Activated gamma-delta T cell treated with Interleukin-2 at 50 U/mL for 16 hours (primary cell): ENCODE results near the gene XRRA1.

Experiments
- DNase-seq: peaks from one replicate; pipeline ENCODE4 v3.0.0-alpha.2; 2020

XRRA1 gene

GRCh38 chr11:74950374-74950969 lies 1.6 kb upstream of the XRRA1 start:
- DNase-seq, result no peak

- DNase-seq, result no peak
These were observed 854 bp upstream of the XRRA1 start for GRCh38 chr11:74949753-74950137.

- no peak for DNase-seq
These were observed 369 bp downstream of the XRRA1 start for GRCh38 chr11:74948546-74948897.

GRCh38 chr11:74942073-74942759 lies 6.7 kb downstream of the XRRA1 start:
- DNase-seq, result no peak

GRCh38 chr11:74941492-74941891 lies 7.4 kb downstream of the XRRA1 start:
- no peak for DNase-seq

GRCh38 chr11:74937696-74938475 lies 11.0 kb downstream of the XRRA1 start:
- DNase-seq, result no peak

GRCh38 chr11:74936976-74937375 lies 11.9 kb downstream of the XRRA1 start:
- no peak for DNase-seq

GRCh38 chr11:74936087-74936486 lies 12.8 kb downstream of the XRRA1 start:
- no peak for DNase-seq

GRCh38 chr11:74935285-74935684 lies 13.6 kb downstream of the XRRA1 start:
- DNase-seq, result no peak

GRCh38 chr11:74933765-74934164 lies 15.1 kb downstream of the XRRA1 start:
- DNase-seq, result no peak

- no peak for DNase-seq
These were observed 16.1 kb downstream of the XRRA1 start for GRCh38 chr11:74932797-74933196.

- DNase-seq, result no peak
These were observed 16.7 kb downstream of the XRRA1 start for GRCh38 chr11:74932169-74932568.

- DNase-seq, result peak; percentile 65
These were observed 19.2 kb downstream of the XRRA1 start for GRCh38 chr11:74929431-74930363.

- DNase-seq, result no peak
These were observed 21.4 kb downstream of the XRRA1 start for GRCh38 chr11:74927496-74927895.

- no peak for DNase-seq
These were observed 22.4 kb downstream of the XRRA1 start for GRCh38 chr11:74926304-74927030.

GRCh38 chr11:74925281-74925680 lies 23.6 kb downstream of the XRRA1 start:
- no peak for DNase-seq

GRCh38 chr11:74923125-74923524 lies 25.8 kb downstream of the XRRA1 start:
- DNase-seq, result no peak

GRCh38 chr11:74909812-74910211 lies 39.1 kb downstream of the XRRA1 start:
- DNase-seq, result no peak

- no peak for DNase-seq
These were observed 39.5 kb downstream of the XRRA1 start for GRCh38 chr11:74909385-74909784.

GRCh38 chr11:74905326-74905725 lies 43.6 kb downstream of the XRRA1 start:
- DNase-seq, result no peak

- no peak for DNase-seq
These were observed 46.5 kb downstream of the XRRA1 start for GRCh38 chr11:74902342-74902741.

- no peak for DNase-seq
These were observed 52.6 kb downstream of the XRRA1 start for GRCh38 chr11:74896311-74896710.
